HG03108 (cell line): ENCODE data around the gene ATP6V0A4.
"Not testable (repeated sequence)": the region's sequence is repeated elsewhere in the genome, so short reads cannot be mapped to it uniquely, and the experiment has no call there.

Source experiments
- ATAC-seq: cut with Tn5 transposase; IDR thresholded peaks from one replicate; pipeline ENCODE4 v1.9.1; 2021; ENCODE audit warnings: moderate library complexity; ENCODE audit not compliant: unreplicated experiment

Gene ATP6V0A4

DNA sequence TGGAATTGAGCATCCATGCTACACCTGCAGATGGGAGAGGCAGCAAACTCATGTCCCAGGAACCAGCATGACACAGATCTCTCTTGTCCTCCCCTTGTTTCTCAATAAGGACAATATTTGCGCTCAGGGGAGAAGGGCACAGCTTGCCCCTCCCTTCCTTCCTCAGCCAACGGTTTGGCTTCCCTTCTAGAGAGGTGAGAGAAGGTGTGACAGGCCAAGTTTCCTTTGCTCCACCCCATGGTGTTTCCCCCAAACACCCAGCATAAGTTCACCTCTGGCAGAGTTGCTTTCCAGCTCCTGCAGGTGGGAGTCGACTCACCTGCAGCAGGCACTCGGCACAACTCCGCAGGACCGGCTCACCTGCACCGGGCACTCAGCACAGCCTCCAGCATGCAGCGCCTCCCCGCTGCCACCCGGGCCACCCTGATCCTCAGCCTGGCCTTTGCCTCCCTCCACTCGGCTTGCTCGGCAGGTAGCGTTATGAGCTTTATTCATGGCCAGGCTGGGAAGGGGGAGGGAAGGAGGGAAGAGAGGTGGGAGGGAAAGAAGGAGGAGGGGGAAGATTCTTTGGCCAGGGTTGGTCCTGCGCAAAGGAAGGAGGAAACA, at the start of gene ATP6V0A4, which contains the start of gene TMEM213:
TSS of gene ATP6V0A4 (minus strand) at position 482 of the 606 bp plus-strand sequence. CDS start 26,949 bp downstream, outside the sequence.
TSS of gene TMEM213 (plus strand) at position 280 of the 606 bp plus-strand sequence. CDS start at position 391, 111 bp downstream.
- no peak for ATAC-seq

DNA sequence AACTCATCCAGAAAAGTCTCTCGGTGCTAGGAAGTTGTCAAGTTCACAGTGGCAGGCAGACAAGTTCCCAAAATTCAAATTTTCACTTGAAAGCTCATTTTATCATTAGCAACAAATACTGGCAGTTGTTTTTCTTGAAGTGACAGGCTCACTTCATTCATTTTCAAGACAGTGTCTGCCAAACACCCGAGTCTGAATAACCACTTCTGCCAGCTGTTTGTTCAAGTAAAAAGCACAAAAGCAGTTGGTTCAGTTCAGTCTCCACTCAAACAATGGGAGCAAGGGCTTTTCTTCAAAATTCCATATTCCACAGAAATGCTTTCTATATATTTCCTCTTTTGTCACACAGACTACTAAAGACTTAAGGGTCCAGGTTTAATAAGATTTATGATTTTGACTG, 47.7 kb upstream of the ATP6V0A4 start:
- ATAC-seq, result no peak

DNA sequence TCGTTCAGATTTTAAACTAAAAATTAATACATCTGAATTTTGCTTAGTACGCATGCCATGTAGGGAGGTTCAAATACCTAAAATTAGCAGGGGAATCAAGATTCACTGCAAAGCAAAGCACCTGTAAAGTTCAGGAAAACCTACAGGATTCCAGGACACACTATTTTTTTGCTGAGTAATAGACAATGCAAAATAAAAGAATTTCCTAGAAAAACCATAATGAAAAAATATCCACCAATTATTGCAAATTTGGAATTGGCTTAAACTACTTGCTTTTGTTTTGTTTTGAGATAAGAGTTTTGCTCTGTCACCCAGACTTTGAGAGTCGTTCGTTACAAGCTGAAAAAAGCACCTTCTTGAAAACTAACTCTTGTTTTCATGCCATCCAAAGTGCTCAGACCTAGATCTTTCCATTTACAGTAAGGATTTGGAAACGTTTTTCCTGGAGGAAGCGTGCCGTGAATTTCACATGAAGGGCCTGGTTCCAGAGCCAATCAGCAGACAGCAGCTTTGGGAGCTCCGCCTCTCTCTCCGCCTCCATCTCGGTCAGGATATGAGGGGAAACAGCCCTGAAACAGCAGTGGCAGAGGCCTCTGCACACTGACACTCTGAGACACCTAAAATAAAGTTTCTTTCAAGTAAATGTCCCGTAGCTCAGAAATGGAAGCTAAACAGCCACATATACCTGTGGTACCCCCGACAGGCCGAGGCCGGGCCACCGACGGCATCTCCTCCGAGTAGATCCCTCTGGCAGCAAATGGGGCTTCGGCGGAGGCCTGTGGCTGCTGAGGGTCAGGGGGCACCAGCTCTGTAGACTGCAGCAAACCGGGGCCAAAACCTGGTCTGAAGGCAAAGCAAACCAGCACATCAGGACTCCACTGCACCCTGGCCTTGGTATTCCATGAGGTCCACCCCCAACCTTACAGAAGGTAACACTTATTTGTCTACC, 45.9 kb upstream of the ATP6V0A4 start:
- no peak for ATAC-seq

DNA sequence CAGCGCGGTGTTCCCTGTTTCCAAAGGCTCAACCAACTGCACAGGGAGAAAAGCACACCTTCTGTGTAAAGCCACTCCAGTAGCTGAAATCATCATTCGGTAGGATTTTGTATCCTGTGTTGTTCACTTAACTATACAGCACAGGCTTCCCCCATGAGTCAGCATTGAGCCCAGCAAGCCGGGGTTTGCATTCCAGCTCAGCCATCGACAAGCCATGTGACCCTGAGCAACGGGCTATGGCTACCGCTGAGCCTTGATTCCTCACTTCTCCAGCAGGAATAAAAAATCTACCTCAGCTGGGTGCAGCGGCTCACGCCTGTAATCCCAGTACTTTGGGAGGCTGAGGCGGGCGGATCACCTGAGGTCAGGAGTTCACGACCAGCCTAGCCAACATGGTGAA, 44.1 kb upstream of the ATP6V0A4 start:
- ATAC-seq, result no peak

DNA sequence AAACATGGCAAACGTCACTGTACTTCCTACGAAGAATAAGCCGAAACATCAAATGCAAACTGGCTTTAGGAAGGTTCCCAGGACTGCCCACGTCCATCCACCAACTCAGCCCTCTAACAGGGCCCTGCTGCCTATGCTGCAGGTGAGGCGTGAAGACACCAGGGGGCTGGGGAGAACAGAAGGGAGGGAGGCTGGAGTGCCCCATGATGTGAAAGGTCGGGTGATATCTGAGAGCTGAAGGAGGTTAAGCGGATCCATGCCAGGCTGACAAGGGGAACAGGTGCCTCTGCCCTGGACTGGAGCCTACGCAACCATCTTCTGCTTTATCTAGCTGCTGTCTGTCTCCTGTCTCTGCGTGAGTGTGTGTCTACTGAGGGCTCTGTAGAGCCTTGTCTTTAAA, 40.2 kb upstream of the ATP6V0A4 start:
- ATAC-seq, result no peak

DNA sequence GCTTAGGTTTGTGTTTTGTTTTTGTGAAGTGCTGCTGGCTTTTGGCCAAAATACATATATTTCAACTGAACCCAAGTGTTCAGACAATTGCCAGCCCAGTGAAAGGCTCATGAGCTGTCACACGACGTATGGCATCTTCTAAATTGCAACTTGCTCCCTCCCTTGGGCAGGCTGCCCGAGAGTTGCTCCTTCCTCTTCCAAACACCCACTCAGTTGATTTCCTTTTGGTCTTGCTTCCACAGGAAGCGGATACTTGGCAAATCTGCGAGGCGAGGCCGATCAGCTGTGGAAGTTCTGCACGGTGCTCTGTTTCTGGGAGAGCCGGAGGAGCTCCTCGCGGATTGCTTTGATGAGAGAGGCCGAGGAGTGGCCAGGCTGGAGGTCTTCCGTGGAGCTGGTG, 39.6 kb upstream of the ATP6V0A4 start:
- ATAC-seq, result no peak

DNA sequence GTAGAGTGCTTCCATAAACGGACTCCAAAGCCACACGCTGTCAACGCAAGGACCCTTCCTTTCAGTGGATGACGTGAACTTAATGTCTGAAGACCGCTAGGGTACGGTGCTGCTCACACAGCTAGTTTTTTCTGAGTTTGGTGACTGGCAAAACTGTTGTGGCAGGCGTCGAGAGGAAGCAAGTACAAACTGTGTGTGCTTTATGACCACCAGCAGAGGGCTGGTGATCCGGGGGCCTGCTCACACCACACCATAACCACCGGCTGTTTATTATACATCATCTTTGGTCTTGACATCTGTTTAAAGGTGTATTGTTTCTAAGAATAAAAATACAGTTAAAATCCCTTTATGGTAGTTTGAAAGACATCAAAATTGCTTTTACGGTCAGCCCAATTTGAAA, 37.1 kb upstream of the ATP6V0A4 start:
- no peak for ATAC-seq

DNA sequence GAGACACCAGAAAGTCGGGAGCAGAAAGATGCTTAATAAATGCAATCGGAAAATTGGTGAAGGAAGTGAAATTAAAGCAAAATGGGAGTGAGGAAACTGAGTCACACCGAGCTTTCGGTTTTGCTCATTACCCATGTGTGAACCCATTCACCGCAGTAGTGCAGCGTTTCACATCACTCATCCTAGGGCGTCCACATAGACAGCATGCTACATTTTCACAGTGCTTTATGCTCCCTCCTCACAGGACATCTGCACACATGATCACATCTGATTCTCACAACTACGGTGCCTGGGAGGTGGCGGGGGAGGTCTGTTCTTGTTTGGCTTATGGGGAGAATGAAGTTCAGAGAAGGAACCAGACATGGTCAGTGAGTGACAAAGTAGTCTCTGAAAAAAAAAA, 36.6 kb upstream of the ATP6V0A4 start:
- ATAC-seq, result no peak

DNA sequence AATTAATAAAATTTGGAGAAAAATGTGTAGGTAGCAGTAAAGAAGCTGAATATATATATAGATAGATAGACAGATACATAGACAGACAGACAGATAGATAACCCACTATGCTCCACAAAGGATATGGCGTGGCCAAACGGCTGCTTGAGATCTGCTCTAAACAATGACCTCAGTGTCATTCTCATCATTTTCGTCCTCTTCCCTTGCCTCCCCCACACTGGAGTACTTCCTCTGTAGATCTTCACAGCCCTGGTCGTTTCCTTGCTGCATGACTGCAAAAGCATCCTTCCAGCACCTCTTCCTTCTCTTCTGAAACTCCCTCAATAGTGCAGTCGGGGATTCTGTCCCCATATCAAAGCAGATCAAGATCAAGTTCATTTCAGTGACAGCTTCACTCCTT, 35.6 kb upstream of the ATP6V0A4 start:
- no peak for ATAC-seq

DNA sequence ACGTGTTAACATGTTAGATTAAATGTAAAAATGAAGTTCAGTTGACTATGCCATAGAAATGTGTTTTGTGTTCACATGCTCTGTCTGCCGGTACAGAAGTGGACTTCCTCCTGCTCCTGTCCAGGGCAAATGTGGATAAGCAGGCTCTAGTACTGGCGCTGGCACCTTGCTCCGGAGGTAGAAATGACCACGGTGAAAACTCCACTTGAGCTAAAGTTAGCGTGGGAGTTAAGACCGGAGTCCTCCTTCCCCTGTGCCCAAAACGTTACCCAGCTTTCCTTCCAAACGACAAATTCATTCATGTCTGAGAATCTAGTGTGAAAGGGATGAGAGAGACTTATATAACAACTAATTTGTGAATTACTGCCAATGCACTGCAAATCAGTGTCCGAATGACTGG, 35.0 kb upstream of the ATP6V0A4 start:
- no peak for ATAC-seq

DNA sequence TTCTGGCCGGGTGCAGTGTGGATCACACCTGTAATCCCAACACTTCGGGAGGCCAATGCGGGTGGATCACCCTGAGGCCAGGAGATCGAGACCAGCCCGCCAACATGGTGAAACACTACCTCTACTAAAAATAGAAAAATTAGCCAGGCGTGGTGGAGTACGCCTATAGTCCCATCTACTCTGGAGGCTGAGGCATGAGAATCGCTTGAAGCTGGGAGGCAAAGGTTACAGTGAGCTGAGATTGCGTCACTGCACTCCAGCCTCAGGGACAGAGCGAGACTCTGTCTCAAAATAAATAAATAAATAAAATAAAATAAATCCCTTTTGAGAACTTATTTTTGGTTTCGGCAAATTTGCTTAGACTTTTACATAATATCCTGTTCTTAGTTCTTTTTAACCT, 31.3 kb upstream of the ATP6V0A4 start:
- ATAC-seq, result no peak

DNA sequence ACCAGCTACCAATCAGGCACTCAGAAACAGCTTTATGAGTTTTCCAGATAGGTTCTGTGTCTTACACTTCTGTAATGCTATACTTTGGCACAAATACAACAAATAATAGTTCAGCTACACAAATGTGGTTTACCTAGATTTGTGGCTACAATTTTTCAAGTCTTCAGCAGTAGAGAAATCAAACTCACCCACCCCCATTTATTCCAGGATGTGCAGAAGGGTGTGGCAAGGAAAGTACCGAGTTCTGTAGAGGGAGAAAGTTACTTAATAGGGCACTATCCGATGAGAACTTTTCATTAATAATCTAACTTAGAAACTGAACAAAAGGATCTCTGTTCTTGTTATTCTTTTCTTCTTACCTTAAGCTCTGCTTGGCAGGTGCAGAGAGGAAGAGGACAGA, 30.3 kb upstream of the ATP6V0A4 start:
- ATAC-seq, result no peak

DNA sequence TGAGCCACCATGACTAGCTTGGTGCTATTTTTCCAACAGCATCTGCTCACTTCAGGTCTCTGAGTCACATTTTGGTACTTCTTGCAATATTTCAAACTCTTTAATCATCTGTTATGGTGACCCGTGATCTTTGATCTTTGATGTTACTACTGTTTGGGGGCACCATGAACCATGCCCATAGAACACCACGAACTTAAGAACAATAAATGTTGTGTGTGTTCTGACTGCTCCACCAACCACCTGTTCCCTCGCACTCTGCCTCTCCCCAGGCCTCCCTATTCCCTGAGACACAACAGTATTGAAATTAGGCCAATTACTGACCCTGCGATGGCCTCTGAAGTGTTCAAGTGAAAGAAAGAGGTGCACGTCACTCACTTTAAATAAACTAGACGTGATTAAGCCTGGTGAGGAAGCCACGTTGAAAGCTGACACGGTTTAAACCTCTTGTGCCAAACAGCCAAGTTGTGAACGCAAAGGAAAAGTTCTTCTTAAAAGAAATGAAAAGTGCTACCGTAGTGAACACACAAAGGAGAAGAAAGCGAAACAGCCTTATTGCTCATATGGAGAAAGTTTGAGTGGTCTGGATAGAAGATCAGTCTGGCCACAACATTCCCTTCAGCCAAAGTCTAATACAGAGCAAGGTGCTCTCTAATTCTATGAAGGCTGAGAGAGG, 27.2 kb upstream of the ATP6V0A4 start:
- no peak for ATAC-seq

DNA sequence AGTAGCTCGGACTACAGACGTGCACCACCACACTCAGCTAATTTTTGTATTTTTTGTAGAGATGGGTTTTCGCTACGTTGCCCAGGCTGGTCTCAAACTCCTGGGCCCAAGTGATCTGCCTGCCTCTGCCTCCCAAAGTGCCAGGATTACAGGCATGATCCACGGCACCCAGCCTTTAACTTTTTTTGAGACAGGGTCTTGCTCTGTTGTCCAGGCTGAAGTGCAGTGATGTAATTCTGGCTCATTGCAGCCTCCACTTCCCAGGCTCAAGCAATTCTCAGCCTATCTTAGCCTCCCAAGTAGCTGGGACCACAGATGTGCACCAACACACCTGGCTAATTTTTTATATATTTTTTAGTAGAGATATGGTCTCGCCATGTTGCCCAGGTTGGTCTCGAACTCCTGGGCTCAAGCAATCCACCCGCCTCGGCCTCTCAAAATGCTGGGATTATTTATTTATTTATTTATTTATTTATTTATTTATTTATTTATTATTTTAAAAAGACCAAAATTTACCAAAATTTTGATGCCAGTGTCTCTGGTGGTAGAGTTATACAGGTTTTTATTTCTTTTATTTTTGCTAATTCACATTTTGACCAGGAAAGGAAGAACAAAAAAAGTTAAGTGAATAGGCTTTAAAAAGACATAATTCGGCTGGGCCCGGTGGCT, 25.0 kb upstream of the ATP6V0A4 start:
- ATAC-seq, result no peak

DNA sequence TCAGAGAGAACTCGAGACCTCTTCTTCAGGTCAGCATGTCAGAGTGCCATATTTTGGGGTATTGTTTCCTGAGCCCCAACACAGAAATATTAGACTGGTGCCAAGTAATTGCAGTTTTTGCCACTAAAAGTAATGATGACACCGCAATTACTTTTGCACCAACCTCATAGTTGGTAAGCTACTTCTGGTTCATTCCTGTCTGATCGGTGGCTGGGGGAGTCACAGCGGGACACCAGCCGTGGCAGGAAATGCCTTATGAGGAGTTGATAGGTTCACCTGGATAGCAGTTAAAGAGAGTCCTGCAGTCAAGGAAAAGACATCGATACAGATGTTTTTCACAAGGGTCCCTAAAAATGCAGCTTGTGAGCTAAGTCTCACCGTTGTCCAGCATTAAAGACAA, 23.9 kb upstream of the ATP6V0A4 start:
- ATAC-seq, result no peak

DNA sequence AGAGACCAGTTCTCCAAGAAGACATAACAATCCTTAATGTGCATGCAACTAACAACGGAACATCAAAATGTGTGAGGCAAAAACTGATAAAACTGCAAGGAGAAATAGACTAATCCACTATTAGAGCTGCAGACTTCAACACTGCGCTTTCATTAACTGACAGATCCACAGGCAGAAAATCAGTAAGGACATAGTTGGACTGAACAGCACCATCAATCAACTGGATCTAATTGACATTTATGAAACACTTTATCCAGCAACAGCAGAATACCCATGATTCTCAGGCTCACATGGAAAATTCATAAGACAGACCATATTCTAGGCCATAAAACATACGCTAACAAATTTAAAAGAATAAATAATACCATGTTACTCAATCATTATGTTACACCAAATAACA, 21.6 kb upstream of the ATP6V0A4 start:
- no peak for ATAC-seq

DNA sequence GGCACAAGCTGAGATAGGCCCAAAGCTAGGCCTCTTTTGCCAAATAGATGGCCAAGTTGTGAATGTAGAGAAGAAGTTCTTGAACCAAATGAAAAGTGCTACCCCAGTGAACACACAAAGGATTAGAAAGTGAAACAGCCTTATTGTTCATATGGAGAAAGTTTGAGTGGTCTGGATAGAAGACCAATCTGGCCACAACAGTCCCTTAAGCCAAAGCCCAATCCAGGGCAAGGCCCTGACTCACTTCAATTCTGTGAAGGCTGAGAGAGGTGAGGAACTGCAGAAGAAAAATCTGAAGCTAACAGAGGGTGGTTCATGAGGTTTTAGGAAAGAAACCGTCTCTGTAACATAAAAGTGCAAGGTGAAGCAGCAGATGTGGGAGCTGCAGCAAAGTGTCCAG, 18.7 kb upstream of the ATP6V0A4 start:
- ATAC-seq, result no peak

DNA sequence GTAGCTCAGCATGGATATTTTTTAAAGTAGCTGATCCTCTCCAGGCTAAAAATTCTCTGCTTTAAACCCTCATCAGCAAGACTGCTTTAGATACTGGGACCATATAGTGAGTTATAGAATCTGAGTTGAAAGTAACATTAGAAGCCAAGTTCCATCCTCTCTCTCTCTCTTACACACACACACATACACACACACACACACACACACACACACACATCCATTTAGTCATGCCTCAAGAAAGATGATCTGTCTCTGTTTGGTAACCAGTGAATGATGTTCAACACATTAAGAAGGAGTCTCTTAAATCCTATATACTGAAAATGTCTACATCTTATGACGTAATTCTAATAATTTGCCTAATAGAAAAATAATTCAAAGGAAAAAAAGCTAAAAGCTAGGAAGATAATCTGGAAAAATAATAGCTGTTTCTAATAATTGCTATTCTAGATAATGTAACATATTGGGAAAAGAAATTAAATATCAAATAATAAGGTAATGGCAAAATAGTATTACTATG, 16.9 kb upstream of the ATP6V0A4 start:
- ATAC-seq, result no peak

DNA sequence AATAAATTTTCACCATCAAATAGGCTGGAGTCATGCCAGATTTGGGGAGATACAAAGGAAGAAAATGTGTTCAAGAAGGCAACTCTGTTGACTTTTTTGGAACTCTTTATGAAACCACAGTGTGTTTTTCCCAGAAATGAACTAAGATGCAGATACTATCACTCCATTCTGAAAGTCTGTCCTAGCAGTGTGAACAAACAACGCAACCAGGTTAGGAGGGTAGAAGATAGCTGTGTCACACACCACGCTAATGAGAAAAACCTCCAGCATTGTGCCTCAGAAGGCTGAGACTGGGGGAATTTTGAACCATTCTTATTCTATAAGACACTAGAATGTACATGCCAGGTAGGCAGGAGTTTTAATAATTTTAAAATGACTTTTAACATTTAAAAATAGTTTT, 15.9 kb upstream of the ATP6V0A4 start:
- ATAC-seq, result no peak

DNA sequence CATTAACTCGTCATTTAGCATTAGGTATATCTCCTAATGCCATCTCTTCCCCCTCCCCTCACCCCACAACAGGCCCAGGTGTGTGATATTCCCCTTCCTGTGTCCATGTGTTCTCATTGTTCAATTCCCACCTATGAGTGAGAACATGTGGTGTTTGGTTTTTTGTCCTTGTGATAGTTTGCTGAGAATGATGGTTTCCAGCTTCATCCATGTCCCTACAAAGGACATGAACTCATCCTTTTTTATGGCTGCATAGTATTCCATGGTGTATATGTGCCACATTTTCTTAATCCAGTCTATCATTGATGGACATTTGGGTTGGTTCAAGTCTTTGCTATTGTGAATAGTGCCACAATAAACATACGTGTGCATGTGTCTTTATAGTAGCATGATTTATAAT, 13.3 kb upstream of the ATP6V0A4 start:
- ATAC-seq, result not testable (repeated sequence)

DNA sequence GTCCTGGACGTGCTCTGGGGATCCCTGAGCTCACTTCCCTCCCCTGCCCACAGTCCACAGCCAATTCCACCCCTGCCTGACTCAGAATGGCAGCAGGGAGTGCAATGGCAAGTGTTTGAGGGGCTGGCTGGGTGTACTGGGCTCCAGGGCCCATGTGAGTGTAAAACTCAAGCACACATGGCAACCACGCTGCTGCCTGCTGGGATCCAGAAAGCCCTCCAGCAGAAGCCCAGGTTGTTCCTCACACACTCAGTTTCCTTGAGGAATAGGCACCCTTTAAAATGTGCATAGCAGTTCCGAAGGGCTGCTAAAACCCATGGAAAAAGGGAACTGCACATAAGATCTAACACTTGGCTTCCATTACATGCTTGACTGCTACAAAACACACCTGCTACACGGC, 11.3 kb upstream of the ATP6V0A4 start:
- ATAC-seq, result no peak
